OCI-M2 (cell line): ENCODE results near the gene YES1.
"Not testable (repeated sequence)": the region's sequence is repeated elsewhere in the genome, so short reads cannot be mapped to it uniquely, and the experiment has no call there.

Source experiments
- DNase-seq: peaks from one replicate; lab custom pipeline; 2025; ENCODE audit not compliant: unreplicated experiment; lab: John Stamatoyannopoulos, UW

Gene YES1

DNA sequence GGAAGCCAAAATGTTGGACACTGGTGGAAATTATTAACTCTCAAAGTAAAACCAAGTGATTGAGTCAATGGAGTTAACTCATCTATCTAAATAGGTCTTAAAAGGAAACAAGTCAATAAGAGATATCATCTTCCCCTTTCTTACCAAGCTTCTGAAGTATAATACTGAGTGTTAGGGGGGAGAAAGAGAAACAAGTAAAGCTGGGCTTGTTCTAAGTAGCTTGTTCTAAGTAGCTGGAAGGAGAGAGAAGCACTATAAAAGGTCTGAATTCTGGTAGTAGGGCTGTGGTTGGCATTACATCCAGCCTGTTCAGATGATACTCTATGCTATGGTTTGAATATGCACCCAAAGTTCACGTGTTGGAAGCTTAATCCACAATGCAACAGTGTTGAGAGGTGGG, 26.8 kb downstream of the YES1 start:
- DNase-seq = no peak

DNA sequence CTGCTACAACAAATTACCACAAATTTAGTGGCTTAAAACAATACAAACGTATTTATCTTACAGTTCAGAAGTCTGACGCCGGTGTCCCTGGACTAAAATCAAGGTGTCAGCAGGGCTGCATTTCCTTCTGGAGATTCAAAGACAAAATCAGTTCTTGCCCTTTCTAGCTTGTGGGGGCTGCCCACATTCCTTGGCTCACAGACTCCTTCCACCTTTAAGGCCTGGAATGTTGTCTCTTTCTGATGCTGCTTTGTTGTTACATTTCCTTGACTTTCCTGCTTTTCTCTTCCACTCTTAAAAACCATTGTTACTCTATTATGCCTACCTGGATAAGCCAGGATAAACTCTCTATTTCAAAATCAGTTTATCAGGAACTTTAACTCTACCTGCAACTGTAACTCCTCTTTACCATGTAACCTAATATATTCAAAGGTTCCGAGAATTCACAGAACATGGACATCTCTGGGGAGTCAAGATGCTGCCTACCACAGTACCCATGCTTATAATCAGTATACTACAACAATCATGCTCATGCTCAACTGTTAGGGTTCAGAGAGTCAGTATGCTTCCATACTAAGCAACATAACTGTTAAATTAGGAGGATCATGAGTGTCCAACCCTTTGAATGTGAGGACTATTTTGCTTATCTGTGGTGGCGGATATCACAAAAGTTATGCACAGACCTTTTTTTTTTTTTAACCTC, 27.4 kb downstream of the YES1 start:
- no peak for DNase-seq

DNA sequence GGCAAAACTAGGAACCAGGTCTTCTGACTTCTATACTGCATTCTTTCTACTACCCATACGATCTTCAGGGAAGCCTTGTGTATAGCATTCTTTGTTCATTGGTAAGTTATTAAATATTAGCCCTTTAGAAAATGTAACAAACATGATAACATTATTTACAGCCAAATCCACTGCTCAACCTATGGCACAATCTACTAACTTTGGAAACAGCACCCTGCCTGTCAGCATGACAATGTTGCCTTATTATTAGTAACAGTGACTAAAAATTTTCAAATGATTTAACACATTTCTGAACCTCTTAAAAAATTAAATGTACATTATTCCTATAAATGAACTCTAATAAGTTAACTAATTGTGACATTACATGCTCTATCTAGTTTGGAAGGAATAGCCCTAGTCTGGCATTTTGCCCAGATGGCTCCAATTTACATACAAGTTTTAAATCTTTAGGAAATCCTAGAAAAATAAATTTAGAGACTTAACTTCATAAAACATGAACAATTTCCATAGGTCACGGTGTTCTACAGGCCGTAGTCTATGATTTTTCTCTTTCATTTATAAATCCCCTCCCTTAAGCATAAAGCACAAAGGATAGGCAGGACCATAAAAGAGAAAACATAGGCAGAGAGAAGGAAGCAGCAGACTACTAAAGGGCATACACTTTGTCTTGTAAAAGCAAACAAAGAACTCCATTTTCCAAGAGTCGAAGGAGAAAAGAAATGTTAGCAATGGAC, 33.7 kb downstream of the YES1 start:
- no peak for DNase-seq

DNA sequence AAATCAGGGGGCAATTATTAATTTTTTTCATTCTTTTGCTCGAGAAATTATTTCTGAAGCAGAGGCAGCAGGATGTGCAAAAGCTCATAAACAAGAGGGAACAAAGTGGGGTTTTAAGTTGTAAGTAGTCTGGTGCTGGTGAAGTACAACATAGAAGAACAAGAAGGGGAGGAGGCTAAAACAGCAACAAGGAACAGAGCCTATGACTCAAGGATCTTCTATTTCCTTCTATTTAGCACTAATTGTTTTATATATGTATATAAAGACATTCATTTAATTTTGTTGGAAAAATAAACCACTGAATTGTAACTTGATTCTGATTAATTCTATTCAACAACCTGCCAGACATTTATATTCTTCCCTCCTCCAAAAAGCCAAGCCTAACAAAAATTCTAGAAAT, 35.0 kb downstream of the YES1 start:
- no peak for DNase-seq

DNA sequence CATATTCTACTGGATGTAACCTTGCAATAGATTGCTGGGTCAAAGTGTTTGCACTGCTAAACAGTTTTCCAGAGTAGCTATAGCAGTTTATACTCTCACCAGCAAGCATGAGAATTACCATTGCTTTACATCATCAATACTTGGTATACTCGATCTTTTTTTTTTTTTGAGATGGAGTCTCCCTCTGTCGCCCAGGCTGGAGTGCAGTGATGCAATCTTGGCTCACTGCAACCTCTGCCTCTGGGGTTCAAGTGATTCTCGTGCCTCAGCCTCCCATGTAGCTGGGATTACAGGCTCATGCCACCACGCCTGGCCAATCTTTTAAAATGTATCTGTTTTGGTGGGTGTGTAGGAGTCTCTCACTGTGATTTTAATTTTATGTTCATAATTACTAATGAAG, 36.0 kb downstream of the YES1 start:
- DNase-seq = not testable (repeated sequence)

DNA sequence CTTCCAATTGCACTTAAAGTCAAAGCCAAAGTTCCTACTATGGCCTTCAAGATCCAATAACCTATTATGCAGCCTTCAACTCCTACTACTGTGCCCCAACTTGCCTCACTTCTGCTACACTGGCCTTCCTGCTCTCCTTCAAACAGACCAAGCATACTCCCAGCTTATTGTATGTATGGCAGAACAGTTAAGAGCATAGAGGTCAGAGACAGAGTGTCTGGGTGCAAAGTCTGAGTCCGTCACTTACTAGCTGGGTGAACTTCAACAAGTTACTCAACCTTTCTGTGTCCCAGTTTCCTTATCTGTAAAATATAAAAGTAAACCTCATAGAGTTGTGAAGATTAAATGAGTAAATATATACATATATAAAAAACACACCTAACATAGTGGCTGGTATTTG, 37.2 kb downstream of the YES1 start:
- no peak for DNase-seq

DNA sequence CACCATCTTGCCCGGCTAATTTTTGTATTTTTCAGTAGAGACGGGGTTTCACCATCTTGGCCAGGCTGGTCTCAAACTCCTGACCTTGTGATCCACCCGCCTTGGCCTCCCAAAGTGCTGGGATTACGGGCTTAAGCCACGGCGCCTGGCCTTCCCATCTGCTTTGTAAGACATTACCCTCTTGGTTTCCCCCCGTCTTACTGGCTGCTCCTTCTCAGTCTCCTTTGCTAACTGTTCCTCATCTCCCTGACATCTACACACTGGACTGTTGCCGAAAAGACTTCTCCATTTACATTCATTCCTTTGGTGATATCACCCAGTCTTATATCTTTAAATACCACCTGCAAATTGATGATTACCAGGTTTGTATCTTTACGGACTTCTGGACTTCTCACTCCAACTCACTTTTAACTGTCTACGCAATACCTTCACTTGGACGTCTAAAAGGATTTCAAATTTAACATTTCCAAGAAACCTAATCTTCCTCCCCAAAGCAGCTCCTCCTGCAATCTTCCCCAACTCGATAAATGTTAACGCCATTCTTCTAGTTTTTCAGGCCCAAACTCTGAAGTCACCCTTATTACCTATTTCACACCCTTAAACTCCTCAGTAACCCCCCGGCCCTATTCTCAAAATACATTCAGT, 37.9 kb downstream of the YES1 start:
- no peak for DNase-seq

DNA sequence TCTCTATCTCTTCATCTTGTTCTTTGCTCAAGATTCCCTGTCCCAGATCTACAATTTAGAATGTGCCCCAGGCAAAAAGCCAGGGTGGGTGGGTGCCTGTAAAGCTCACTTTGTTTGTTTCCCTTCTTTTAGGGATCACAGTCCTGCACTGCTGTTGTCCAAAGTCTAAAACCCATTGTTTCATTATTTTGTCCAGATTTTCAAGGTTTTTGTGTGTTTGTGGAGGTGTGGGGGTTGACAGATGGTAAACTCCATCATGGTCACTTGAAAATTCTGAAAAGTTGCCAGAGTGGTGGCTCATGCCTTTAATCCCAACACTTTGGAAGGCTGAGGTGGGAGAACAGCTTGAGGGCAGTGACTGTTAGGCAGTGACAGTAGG, 41.5 kb downstream of the YES1 start:
- no peak for DNase-seq

DNA sequence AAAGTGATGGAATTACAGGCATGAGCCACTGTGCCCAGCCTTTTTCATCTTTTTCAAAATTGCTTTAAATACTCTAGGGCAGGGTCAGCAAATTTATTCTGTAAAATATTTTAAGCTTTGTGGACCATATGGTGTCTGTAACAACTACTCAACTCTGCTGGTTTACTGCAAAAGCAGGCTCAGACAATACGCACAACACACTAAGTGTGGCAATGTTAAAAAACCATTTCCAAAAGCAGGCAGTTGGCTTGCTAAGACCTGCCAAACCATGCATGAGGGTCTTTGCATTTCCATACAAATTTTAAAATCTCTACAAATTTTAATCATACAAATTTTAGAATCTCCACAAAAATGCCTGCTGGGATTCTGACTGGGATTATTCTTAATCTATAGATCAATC, 44.1 kb downstream of the YES1 start:
- no peak for DNase-seq

DNA sequence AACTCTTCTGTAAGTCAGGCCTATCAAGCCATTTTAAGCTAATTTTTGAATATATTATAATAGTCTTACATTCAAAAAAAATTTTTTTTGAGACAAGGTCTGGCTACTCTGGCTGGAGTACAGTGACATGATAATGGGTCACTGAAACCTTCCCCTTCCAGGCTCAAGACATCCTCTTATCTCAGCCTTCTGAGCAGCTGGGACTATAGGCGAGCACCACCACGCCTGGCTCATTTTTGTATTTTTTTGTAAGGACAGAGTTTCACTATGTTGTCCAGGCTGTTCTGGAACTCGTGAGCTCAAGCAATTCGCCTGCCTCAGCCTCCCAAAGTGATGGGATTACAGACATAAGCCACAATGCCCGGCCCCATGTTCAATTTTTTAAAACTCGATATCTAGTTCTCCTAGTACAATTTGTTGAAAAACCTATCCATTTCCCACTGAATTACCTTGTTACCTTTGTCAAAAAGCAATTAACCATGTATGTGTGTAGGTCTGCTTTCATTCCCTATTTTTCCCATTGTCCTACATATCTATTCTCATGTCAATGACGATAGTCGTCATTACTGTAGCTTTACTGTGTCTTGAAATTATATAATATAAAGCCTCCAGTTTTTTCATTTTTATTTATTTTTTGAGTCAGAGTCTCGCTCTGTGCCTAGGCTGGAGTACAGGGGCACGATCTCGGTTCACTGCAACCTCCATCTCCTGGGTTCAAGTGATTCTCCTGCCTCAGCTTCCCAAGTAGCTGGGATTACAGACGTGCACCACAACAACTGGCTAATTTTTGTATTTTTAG, 44.8 kb downstream of the YES1 start:
- no peak for DNase-seq

DNA sequence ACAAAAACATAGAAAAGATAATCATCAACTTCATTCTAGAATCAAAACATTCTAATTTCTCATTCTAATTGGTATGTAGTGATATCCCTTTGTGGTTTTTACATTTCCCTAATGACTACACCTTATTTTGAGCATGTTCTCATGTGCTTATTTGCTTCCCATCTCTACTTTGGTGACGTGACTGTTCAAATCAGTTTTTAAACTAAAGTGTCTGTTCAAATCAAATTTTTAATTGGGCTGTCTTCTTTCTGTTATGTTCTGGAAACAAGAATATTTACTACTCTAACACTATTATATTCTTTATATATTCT, 45.5 kb downstream of the YES1 start:
- DNase-seq = no peak

DNA sequence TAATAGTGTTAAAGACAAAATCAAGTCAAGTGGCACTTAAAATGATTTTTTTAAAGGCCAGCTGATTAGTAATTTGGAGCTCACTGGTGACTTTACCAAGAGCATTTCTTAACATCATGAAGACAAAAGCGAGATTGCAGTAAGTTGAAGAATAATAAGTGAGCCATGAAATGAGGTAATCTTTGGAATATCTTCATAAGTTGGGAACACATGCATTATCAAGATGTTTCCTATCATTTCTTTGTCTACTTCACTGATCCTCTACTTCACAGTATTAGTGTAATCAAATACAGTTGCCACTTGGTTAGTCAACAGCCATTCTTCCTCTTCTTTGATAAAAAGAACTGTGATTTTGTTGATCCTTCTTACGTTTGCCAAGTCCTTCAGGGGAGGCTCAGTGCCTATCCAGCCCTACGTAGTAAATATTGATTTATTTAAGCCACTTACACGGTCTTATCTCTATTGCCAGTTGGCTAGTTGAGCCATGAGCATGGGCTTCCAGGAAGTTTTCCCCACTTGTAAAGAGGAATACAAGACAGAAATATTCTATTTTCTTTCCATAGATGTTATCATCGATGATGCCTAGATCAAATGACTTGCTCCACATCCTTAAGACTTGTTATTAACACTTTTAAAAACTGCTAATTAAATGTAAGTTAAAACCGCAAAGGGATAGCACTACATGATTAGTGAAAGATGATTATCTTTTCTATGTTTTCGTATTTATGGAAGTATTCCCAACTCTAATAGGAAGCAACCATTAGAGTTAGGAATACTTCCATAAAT, 46.1 kb downstream of the YES1 start:
- DNase-seq = no peak

DNA sequence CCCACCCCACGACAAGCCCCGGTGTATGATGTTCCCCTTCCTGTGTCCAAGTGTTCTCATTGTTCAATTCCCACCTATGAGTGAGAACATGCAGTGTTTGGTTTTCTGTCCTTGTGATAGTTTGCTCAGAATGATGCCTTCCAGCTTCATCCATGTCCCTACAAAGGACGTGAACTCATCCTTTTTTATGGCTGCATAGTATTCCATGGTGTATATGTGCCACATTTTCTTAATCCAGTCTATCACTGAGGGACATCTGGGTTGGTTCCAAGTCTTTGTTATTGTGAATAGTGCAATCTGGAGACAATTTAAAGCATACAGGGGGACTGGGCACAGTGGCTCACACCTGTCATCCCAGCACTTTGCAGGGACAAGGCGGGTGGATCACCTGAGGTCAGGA, 52.2 kb downstream of the YES1 start:
- DNase-seq = not testable (repeated sequence)

DNA sequence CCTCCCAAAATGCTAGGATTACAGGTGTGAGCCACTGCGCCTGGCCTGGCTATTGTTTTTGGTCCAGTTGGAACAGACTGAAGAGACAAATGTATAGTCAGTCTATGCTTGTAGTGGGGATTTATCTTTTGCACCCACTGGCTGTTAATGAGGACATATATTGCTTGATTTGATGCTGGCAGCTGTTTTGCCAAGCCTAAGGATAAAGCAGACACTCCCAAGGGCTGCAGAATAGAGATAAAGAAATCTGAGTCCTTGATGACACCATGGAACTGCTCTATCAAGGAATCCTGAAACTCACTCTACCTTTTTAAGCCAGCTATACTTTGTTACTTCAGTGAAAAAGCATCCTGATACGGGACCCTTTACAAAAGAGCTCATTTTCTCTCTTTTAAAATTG, 56.5 kb downstream of the YES1 start:
- DNase-seq = no peak

DNA sequence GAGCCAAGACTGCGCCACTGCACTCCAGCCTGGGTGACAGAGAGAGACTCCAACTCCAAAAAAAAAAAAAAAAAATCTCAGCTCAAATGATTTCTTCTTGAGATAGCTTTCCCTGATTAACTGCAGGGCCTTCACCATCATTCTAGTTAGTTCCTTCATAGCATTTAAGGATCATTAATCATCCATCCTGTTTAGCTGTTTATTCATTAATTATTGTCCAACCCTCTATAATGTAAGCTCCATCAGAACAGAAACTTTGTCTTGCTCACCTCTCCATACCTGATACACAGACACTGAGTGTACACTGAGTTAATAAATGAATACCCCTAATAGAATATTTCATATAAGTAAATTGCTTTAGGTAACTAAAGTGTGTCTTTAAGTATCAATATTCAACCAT, 57.4 kb downstream of the YES1 start:
- no peak for DNase-seq

DNA sequence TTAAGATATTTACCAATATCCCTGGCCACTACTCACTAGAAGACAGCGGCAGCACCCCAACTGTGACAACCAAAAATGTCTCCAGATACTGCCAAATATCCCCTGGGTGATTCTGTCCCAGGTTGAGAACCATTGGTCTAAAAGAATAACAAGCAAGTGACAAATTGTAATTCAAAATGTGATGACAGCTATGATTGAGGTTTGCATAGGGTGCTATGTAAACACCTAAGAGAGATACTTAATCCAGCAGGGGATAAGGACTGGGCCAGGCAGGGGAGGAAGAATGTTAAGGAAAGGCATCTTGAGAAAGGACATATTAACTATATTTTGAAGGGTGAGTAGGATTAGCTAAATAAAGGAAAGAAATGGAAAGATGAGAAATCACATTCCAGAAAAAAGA, 61.6 kb downstream of the YES1 start:
- no peak for DNase-seq

DNA sequence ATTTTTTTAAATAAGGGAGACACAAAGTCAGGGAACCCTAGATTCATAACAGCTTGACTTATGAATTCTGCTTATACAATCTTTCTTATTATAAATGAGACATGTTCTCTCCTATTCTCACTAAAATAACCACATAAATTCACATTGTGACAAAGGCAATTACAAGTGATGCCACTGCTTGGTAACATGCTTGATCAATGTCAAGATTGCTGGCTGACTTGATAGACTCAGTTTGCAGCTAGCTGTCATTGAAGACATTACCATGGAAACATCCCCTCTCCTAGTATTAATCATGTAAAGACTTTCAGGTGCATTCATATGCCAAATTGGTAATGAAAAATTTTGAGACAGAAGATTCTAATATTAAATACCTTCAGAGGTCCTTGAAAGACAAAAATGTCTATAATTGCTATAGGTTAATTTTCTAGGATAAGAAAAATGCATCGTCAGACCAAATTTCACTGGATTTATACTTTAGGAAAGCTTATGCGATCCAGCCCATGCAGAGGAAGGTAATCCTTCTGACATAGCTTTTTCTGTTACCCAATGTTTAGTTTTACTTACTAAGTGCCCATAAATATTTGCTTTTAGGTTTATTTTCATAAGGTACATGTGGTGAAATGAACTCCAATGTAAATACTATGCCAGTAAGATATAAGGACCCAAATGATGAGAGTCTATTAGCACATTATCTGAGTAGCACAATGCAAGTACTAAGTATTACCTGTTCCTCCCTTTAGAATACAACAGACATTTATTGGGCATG, 67.0 kb downstream of the YES1 start:
- DNase-seq = no peak

DNA sequence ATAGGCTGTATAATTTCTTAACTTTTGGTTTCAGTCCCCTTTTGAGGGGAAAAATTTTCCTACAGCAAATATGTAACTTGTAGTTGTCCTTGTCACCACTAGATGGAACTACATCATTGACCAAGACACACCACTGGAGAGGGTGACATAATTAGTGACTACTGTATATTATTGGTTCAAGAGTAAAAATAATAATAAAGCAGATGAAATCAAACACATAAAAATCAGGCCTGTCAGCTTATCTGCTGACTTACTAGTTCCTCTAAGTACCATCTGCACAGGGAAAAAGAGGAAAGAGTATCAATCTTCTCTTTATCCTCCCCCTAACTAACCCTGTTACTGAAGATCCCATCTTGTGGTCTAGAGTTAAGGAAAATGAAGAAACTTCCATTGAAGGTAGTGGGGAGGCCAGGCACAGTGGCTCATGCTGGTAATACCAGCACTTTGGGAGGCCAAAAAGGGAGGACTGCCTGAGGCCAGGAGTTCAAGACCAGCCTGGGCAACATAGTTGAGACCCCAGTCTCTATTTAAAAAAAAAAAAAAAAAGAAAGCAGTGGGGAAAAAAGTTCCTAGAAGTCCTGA, 70.0 kb downstream of the YES1 start:
- peak; percentile 10 for DNase-seq

DNA sequence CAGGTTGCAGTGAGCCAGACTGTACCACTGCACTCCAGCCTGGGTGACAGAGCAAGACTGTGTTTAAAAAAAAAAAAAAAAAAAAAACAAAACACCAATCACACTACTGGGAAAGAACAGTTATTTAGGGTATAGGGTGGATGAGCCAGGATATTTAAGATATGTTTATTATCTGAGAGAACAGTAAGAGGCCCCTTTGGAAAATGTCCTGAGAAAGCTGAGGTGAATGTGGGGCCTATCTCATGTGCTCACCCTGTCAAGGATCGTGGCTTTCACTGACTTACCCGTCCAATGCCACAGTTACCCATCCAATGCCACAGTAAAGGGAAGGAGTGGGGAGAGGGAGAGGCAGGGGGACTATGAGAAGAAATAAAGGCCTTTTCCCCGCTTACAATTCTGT, 79.7 kb downstream of the YES1 start:
- no peak for DNase-seq

DNA sequence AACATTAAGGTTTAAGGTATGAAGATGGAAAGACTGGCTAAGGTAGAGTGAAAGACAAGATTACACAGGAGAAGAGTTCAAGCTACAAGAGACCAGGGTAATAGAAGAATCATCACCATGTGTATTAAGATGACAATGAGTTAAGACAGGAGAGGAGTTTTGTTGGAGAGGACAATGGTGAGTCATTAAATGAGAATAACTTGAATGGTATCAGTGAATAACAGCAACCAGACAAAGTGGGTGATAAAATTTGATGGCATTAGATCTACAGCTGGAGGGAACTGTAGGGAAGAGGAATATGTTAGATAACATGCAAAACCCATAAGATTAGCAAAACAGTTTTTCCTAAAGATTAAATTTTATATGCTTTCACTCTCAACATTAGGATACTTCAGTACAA, 80.9 kb downstream of the YES1 start:
- no peak for DNase-seq
